ENCODE results near the gene EPN3. TPM values are rescaled to one million over a fixed set of nuclear protein-coding genes. Genes with fewer than 3 reads are reported as not detected.
A peak's percentile ranks its signal among the peaks of the same experiment; 100 is the strongest.

EPN3 gene
- total RNA-seq, 4 donors from 2014 or later: 7.3 TPM; not detected in 3

GRCh38 chr17:50564916-50565315 is 32.4 kb downstream of the EPN3 start:
- TF ChIP-seq POLR2AphosphoS5 (IDR thresholded peaks at IDR 0.05): no peak
- no peak for TF ChIP-seq EP300 (IDR thresholded peaks at IDR 0.05)
- no peak for TF ChIP-seq CTCF (IDR thresholded peaks at IDR 0.05)
- no peak for TF ChIP-seq POLR2A (IDR thresholded peaks at IDR 0.05)
- H3K9me3 ChIP-seq: no peaks in the 10 kb centered on the region
- H3K27ac ChIP-seq: peak overlapping the region in 3 of 4 donors; percentile 38 to 46 (median 43)
- H3K4me3 ChIP-seq: peak overlapping the region in 1 of 2 donors; percentile 5
- peaks cover 5 to 46% (median 31%) of the 10 kb centered on the region in 3 donors for H3K4me1 ChIP-seq
- 27% methylated on average over 6 of the region's 19 CpGs; no CpG with 5 or more reads in 1 of the 2 donors for WGBS, 2 donors (ENCODE audit: low coverage in 1 of 2)
- no peaks in the 10 kb centered on the region for H3K36me3 ChIP-seq
- H3K27me3 ChIP-seq: peaks cover 84% of the 10 kb centered on the region
- ATAC-seq: peak; percentile 74

- Histone ChIP-seq H3K36me3 (no peaks in the 10 kb centered on the region), H3K9me3 (no peaks in the 10 kb centered on the region), H3K27ac (peak overlapping the region in 1 of 4 donors; percentile 7), H3K4me1 (peaks cover 5 to 38% (median 25%) of the 10 kb centered on the region in 3 donors), H3K27me3 (peaks cover 76% of the 10 kb centered on the region), H3K4me3 (no peak overlapping the region)
- 0 to 26% methylated on average over 1 to 6 of the region's 10 CpGs for WGBS, 2 donors (ENCODE audit: low coverage in 1 of 2)
- TF ChIP-seq POLR2A (IDR thresholded peaks at IDR 0.05): no peak
- no peak for TF ChIP-seq POLR2AphosphoS5 (IDR thresholded peaks at IDR 0.05)
- TF ChIP-seq EP300 (IDR thresholded peaks at IDR 0.05): no peak
- no peak for TF ChIP-seq CTCF (IDR thresholded peaks at IDR 0.05)
- no peak for ATAC-seq
Measured at GRCh38 chr17:50565402-50566350, 33.1 kb downstream of the EPN3 start.

- TF ChIP-seq POLR2A (IDR thresholded peaks at IDR 0.05) (no peak), CTCF (IDR thresholded peaks at IDR 0.05) (no peak), POLR2AphosphoS5 (IDR thresholded peaks at IDR 0.05) (no peak), EP300 (IDR thresholded peaks at IDR 0.05) (no peak)
- Histone ChIP-seq H3K4me3 (no peak overlapping the region), H3K36me3 (no peaks in the 10 kb centered on the region), H3K27me3 (peaks cover 64% of the 10 kb centered on the region), H3K9me3 (no peaks in the 10 kb centered on the region), H3K27ac (no peak overlapping the region), H3K4me1 (peaks cover 0 to 26% (median 16%) of the 10 kb centered on the region in 3 donors)
- WGBS, 2 donors (ENCODE audit: low coverage in 1 of 2): 0 to 33% methylated on average over 1 to 2 of the region's 2 CpGs
- no peak for ATAC-seq
Measured at GRCh38 chr17:50566886-50567285, 34.4 kb downstream of the EPN3 start.

GRCh38 chr17:50568659-50569058 is 36.1 kb downstream of the EPN3 start:
- Histone ChIP-seq H3K27ac (no peak overlapping the region), H3K4me3 (no peak overlapping the region), H3K27me3 (peaks cover 46% of the 10 kb centered on the region), H3K9me3 (no peaks in the 10 kb centered on the region), H3K4me1 (peaks cover 0 to 16% (median 11%) of the 10 kb centered on the region in 3 donors), H3K36me3 (no peaks in the 10 kb centered on the region)
- ATAC-seq: no peak
- 20 to 100% methylated on average over 1 to 4 of the region's 12 CpGs for WGBS, 2 donors (ENCODE audit: low coverage in 1 of 2)
- TF ChIP-seq POLR2AphosphoS5 (IDR thresholded peaks at IDR 0.05) (no peak), POLR2A (IDR thresholded peaks at IDR 0.05) (no peak), CTCF (IDR thresholded peaks at IDR 0.05) (no peak), EP300 (IDR thresholded peaks at IDR 0.05) (no peak)
